GM12891 (cell line): Measurements from ENCODE around the gene ING2.

Experiments used
- POLR2A ChIP-seq: IDR thresholded peaks from 2 replicates; pipeline ENCODE4 v1.6.1; 2011; ENCODE audit warnings: low read depth, low read length, control low read depth
- POLR2AphosphoS5 ChIP-seq: IDR thresholded peaks from 2 replicates; pipeline ENCODE4 v1.6.1; 2011; ENCODE audit warnings: low read depth, low read length, control low read depth
- TAF1 ChIP-seq: IDR thresholded peaks from 2 replicates; pipeline ENCODE4 v1.6.1; 2011; ENCODE audit warnings: low read depth, low read length, control low read depth

DNA sequence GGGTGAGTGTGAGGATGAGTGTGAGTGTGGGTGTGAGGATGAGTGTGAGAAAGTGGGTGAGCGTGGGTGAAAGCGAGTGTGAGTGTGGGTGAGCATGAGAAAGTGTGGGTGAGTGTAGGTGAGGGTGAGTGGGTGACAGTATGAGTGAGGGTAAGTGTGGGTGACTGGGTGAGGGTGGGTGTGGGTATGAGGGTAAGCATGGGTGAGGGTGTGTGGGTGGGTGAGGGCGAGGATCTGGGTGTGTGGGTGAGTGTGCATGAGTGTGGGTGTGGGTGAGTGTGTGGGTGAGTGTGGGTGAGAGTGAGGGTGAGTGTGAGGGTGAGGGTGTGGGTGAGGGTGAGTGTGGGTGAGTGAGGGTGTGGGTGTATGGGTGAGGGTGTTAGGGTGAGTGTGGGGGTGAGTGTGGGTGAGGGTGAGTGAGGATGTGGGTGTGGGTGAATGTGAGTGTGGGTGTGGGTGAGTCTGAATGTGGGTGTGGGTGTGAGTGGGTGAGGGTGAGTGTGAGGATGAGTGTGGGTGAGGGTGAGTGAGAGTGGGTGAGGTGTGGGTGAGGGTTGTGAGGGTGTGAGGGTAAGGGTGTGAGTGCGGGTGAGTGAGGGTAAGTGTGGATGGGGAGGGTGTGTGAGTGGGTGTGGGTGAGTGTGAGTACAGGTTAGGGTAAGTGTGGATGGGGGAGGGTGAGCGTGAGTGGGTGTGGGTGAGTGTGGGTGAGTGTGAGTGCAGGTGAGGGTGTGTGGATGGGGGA, 48.9 kb downstream of the ING2 start:
- no peak for TF ChIP-seq POLR2AphosphoS5
- TF ChIP-seq POLR2A = no peak
- TF ChIP-seq TAF1 = no peak
